Keratinocyte (primary cell): ENCODE results near the gene RERE. TPM values are rescaled to one million over a fixed set of nuclear protein-coding genes. Genes with fewer than 3 reads are reported as not detected.
"Not testable (repeated sequence)": the region's sequence is repeated elsewhere in the genome, so short reads cannot be mapped to it uniquely, and the experiment has no call there.

Experiments used
- DNase-seq: peaks from one replicate; pipeline ENCODE4 v3.0.0-alpha.2; 2011; ENCODE audit warnings: low read depth, missing footprints, low spot score
- FAIRE-seq: peaks from 2 replicates; lab custom pipeline; 2011; peaks lifted over from hg19 to GRCh38; lab: Jason Lieb, UNC
- H2AFZ ChIP-seq: 2 replicates; pipeline ENCODE4 v1.6.0; 2012; ENCODE audit warnings: low read length, control low read depth, inconsistent platforms; ENCODE audit not compliant: control insufficient read depth
- H3K27ac ChIP-seq: 2 replicates; pipeline ENCODE4 v1.5.1; 2011; ENCODE audit warnings: low read length; ENCODE audit not compliant: control insufficient read depth, insufficient read depth
- H3K27me3 ChIP-seq: 3 replicates; pipeline ENCODE4 v1.6.0; 2011; ENCODE audit warnings: low read length; ENCODE audit not compliant: control insufficient read depth, insufficient read depth; ENCODE audit errors: extremely low read depth
- H3K36me3 ChIP-seq, 2 experiments: 2 replicates in 1 of 2; 3 replicates in 1 of 2; pipeline ENCODE4 v1.5.1; 2011; ENCODE audit warnings: low read length in 2 of 2, mild to moderate bottlenecking in 1 of 2; ENCODE audit not compliant: control insufficient read depth in 2 of 2, insufficient read depth in 2 of 2; ENCODE audit errors: extremely low read depth in 1 of 2
- H3K4me1 ChIP-seq: 3 replicates; pipeline ENCODE4 v1.5.1; 2011; ENCODE audit warnings: low read length; ENCODE audit not compliant: control insufficient read depth, insufficient read depth; ENCODE audit errors: extremely low read depth
- H3K4me2 ChIP-seq: 3 replicates; pipeline ENCODE4 v1.6.0; 2011; ENCODE audit warnings: low read depth, low read length; ENCODE audit not compliant: control insufficient read depth, insufficient read depth; ENCODE audit errors: extremely low read depth
- H3K4me3 ChIP-seq, 3 experiments: fragments of 200-600 bp in 1 of 3; sonication (generic) in 1 of 3; 2 replicates in 2 of 3; 3 replicates in 1 of 3; pipeline ENCODE4 v1.5.1; 2011 to 2016; ENCODE audit warnings: low read length in 3 of 3, mild to moderate bottlenecking in 3 of 3, control low read depth in 2 of 3, inconsistent platforms in 1 of 3, low read depth in 1 of 3, mixed read lengths in 1 of 3, mixed run types in 1 of 3, moderate library complexity in 1 of 3; ENCODE audit not compliant: control insufficient read depth in 2 of 3, insufficient read depth in 2 of 3; ENCODE audit errors: extremely low read depth in 1 of 3
- H3K79me2 ChIP-seq: 2 replicates; pipeline ENCODE4 v1.6.0; 2012; ENCODE audit warnings: low read length; ENCODE audit not compliant: control insufficient read depth, insufficient read depth
- H3K9ac ChIP-seq: 3 replicates; pipeline ENCODE4 v1.6.0; 2011; ENCODE audit warnings: low read length; ENCODE audit not compliant: control insufficient read depth, insufficient read depth; ENCODE audit errors: extremely low read depth
- H3K9me1 ChIP-seq: 3 replicates; pipeline ENCODE4 v1.6.0; 2011; ENCODE audit warnings: low read length; ENCODE audit not compliant: control insufficient read depth, insufficient read depth; ENCODE audit errors: extremely low read depth
- H3K9me3 ChIP-seq: 2 replicates; pipeline ENCODE4 v1.5.1; 2012; ENCODE audit warnings: low read depth, low read length; ENCODE audit not compliant: control insufficient read depth
- H4K20me1 ChIP-seq: 3 replicates; pipeline ENCODE4 v1.6.0; 2011; ENCODE audit warnings: low read length; ENCODE audit not compliant: control insufficient read depth, insufficient read depth; ENCODE audit errors: extremely low read depth
- EZH2 ChIP-seq: IDR thresholded peaks from one replicate; pipeline ENCODE4 v1.6.1; 2012; ENCODE audit warnings: inconsistent platforms, mild to moderate bottlenecking, low read length, moderate library complexity
- dilution Hi-C: fragments of 300-500 bp; cut with MboI; formaldehyde crosslinking; loops from one replicate; pipeline ENCODE4 v1.7.0; 2020; ENCODE audit warnings: low sequenced_read_pairs; ENCODE audit not compliant: extremely low pct_ligation_motif_present
- polyA plus RNA-seq, 5 experiments: library from polyadenylated mRNA; depleted of rRNA in 3 of 5; stranded (reverse) in 3 of 5; stranded (forward) in 1 of 5; unstranded in 1 of 5; fragments of >200 nt; gene quantifications; 1 replicate in 1 of 5; 2 replicates in 3 of 5; 3 replicates in 1 of 5; pipeline versions ENCODE4 v1.2.1 to v1.2.3, GENCODE V29; 2011 to 2012; ENCODE audit warnings: missing spikeins in 2 of 5, low read depth in 1 of 5, low replicate concordance in 1 of 5
- TF ChIP-seq, protein P1 (sequence below), 3 experiments: IDR thresholded peaks in 1 of 3; conservative IDR thresholded peaks in 1 of 3; optimal IDR thresholded peaks in 1 of 3; 2 replicates in 2 of 3; 3 replicates in 1 of 3; pipeline versions ENCODE3 to v1.5.1; 2011; ENCODE audit warnings: low read length in 3 of 3, mild to moderate bottlenecking in 3 of 3, moderate library complexity in 2 of 3, control low read depth in 1 of 3, inconsistent platforms in 1 of 3; ENCODE audit not compliant: insufficient read depth in 2 of 3; ENCODE audit errors: extremely low read depth in 1 of 3

Gene RERE
- polyA plus RNA-seq, 1 donor (not counting 4 experiments of a cell fraction or from before 2014, with no cell fraction given): 3.8 TPM

DNA sequence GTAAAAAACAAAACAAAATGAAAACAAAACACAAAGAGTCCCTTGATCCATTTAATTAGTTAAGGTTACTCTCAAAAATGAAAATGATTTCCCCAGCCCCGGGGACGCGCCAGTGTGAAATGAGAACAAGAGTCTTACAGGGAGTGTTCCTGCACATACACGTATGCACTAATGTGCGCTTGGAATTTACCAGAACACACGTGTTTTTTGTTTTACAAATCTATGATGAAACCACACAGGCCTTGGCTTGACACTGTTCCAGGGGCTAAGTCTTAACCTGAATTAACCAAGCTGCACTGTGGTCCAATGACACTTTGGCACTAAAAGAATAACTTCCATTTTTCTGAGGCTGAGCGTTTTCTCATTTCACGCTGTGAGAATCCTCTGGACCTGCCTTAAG is 435.8 kb downstream of the RERE start:
- peaks cover 0 to 5% of the 10 kb centered on the region in 2 experiments for H3K36me3 ChIP-seq
- H3K27ac ChIP-seq: peak overlapping the region; percentile 26
- dilution Hi-C loops: no loop called here
- no peak for TF ChIP-seq EZH2
- peaks cover 14% of the 10 kb centered on the region for H3K4me1 ChIP-seq
- H3K9ac ChIP-seq: peak overlapping the region; percentile 11
- DNase-seq (no peak), FAIRE-seq (no peak)
- peak overlapping the region; percentile 53 for H3K4me2 ChIP-seq
- H3K27me3 ChIP-seq: no peaks in the 10 kb centered on the region
- no peaks in the 10 kb centered on the region for H4K20me1 ChIP-seq
- no peak overlapping the region for H3K4me3 ChIP-seq
- no peak overlapping the region for H2AFZ ChIP-seq
- H3K9me3 ChIP-seq: no peaks in the 10 kb centered on the region
- peaks cover 4% of the 10 kb centered on the region for H3K9me1 ChIP-seq
- peaks cover 17% of the 10 kb centered on the region for H3K79me2 ChIP-seq

DNA sequence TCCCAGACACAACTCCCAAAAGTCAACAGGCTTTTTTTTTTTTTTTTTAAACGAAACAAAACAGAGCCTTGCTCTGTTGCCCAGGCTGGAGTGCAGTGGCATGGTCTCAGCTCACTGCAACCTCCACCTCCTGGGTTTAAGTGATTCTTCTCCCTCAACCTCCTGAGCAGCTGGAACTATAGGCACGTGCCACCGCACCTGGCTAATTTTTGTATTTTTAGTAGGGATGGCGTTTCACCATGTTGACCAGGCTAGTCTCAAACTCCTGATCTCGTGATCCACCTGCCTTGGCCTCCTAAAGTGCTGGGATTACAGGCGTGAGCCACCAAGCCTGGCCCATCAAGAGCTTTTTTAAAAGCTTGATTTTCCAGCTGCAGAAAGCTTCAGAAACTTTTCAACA is 437.1 kb downstream of the RERE start:
- Histone ChIP-seq H3K4me1 (peaks cover 14% of the 10 kb centered on the region), H3K79me2 (peaks cover 17% of the 10 kb centered on the region)
- FAIRE-seq, H2AFZ ChIP-seq, H3K9me1 ChIP-seq, H3K9ac ChIP-seq, H4K20me1 ChIP-seq, dilution Hi-C loops, H3K27me3 ChIP-seq, DNase-seq, H3K4me3 ChIP-seq, H3K36me3 ChIP-seq, H3K4me2 ChIP-seq, H3K27ac ChIP-seq, H3K9me3 ChIP-seq: not testable (repeated sequence)

DNA sequence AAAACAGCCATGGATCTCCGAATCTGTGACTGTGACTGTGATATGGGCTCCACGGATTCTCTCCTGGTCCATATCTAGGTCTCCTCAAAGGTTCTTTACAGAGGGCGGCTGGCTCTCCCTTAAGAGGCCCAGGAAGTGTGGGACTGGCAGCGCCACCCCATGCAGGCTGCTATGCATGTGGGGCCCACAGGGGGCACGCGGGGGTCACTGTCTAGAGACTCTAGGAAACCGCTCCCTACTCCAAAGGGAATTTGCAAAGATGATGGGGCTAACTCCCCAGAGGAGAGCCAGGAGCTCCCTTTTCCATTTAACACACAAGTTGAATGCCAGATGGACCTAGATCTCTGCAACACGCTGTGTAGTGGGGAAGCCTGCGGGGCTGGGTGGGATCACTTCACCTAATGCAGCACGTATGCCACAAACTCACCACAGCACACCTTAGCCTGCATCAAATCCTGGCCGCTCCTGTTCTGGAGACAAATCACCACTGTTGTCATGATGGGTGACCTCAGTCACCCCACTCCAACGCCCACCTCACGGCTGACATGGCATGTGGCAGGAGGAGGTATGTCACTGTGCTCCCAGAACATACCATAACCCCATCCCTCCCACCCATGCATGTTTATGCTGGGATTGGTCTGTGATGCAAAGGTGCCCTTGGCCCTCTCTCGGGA is 437.8 kb downstream of the RERE start:
- H3K4me2 ChIP-seq: no peak overlapping the region
- dilution Hi-C loops: no loop called here
- no peaks in the 10 kb centered on the region for H3K27me3 ChIP-seq
- DNase-seq: no peak
- H3K9me3 ChIP-seq: no peaks in the 10 kb centered on the region
- TF ChIP-seq EZH2: no peak
- TF ChIP-seq, protein P1, sequence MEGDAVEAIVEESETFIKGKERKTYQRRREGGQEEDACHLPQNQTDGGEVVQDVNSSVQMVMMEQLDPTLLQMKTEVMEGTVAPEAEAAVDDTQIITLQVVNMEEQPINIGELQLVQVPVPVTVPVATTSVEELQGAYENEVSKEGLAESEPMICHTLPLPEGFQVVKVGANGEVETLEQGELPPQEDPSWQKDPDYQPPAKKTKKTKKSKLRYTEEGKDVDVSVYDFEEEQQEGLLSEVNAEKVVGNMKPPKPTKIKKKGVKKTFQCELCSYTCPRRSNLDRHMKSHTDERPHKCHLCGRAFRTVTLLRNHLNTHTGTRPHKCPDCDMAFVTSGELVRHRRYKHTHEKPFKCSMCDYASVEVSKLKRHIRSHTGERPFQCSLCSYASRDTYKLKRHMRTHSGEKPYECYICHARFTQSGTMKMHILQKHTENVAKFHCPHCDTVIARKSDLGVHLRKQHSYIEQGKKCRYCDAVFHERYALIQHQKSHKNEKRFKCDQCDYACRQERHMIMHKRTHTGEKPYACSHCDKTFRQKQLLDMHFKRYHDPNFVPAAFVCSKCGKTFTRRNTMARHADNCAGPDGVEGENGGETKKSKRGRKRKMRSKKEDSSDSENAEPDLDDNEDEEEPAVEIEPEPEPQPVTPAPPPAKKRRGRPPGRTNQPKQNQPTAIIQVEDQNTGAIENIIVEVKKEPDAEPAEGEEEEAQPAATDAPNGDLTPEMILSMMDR (optimal IDR thresholded peaks at IDR 0.05 in 1 of 3, IDR thresholded peaks at IDR 0.05 in 1 of 3, conservative IDR thresholded peaks at IDR 0.05 in 1 of 3; ENCODE audit: extremely low read depth in 1 of 3, insufficient read depth in 2 of 3, low read length in 3 of 3): no peak
- FAIRE-seq: no peak
- no peak overlapping the region for H3K9ac ChIP-seq
- H3K9me1 ChIP-seq: no peaks in the 10 kb centered on the region
- no peaks in the 10 kb centered on the region for H4K20me1 ChIP-seq
- H3K36me3 ChIP-seq: peaks cover 0 to 5% of the 10 kb centered on the region in 2 experiments
- H3K4me3 ChIP-seq: no peak overlapping the region
- H3K79me2 ChIP-seq: peaks cover 13% of the 10 kb centered on the region
- H3K27ac ChIP-seq: no peak overlapping the region
- H2AFZ ChIP-seq: no peak overlapping the region
- H3K4me1 ChIP-seq: peaks cover 14% of the 10 kb centered on the region
